ACC112 (cell line): ENCODE measurements around the gene EIF6.

ENCODE experiments used
- H2AFZ ChIP-seq: fragments of 200-600 bp; sonication (generic); one replicate; pipeline ENCODE4 v1.6.0; 2017; ENCODE audit warnings: antibody characterized with exemption, low read length; ENCODE audit not compliant: unreplicated experiment
- H3K27ac ChIP-seq: fragments of 200-600 bp; sonication (generic); 2 replicates; pipeline ENCODE4 v1.5.1; 2014; ENCODE audit warnings: low read depth, mild to moderate bottlenecking, antibody characterized with exemption, low read length, moderate library complexity
- H3K27me3 ChIP-seq: fragments of 200-600 bp; sonication (generic); 2 replicates; pipeline ENCODE4 v1.6.1; 2014; ENCODE audit warnings: mild to moderate bottlenecking, antibody characterized with exemption, low read length, moderate library complexity, mixed read lengths; ENCODE audit not compliant: insufficient read depth
- H3K36me3 ChIP-seq: fragments of 200-600 bp; sonication (generic); 2 replicates; pipeline ENCODE4 v1.6.1; 2016; ENCODE audit warnings: mild to moderate bottlenecking, antibody characterized with exemption, low read length, moderate library complexity, mixed read lengths; ENCODE audit not compliant: insufficient read depth
- H3K4me1 ChIP-seq: fragments of 200-600 bp; sonication (generic); one replicate; pipeline ENCODE4 v1.6.1; 2016; ENCODE audit warnings: low read length, mixed read lengths; ENCODE audit not compliant: insufficient read depth, unreplicated experiment, control insufficient read depth
- H3K4me3 ChIP-seq: fragments of 200-600 bp; sonication (generic); 2 replicates; pipeline ENCODE4 v1.5.1; 2014; ENCODE audit warnings: mild to moderate bottlenecking, low read depth, low read length
- H3K79me2 ChIP-seq: fragments of 200-600 bp; sonication (generic); one replicate; pipeline ENCODE4 v1.6.0; 2016; ENCODE audit warnings: low read length; ENCODE audit not compliant: control insufficient read depth, unreplicated experiment, insufficient read depth

The EIF6 gene

GRCh38 chr20:35252037-35252461 lies 32.5 kb downstream of the EIF6 start:
- no peak overlapping the region for H2AFZ ChIP-seq
- H3K4me3 ChIP-seq = no peak overlapping the region
- H3K27ac ChIP-seq = no peak overlapping the region

GRCh38 chr20:35251613-35251940 lies 33.0 kb downstream of the EIF6 start:
- H3K27ac ChIP-seq = no peak overlapping the region
- H3K79me2 ChIP-seq = no peaks in the 10 kb centered on the region
- H3K27me3 ChIP-seq = no peaks in the 10 kb centered on the region
- no peaks in the 10 kb centered on the region for H3K36me3 ChIP-seq
- H3K4me1 ChIP-seq = no peaks in the 10 kb centered on the region
- no peak overlapping the region for H3K4me3 ChIP-seq
- no peak overlapping the region for H2AFZ ChIP-seq

More at GRCh38 chr20:35252037-35252461, 32.5 kb downstream of the EIF6 start:
- H3K79me2 ChIP-seq = no peaks in the 10 kb centered on the region
- no peaks in the 10 kb centered on the region for H3K4me1 ChIP-seq
- H3K27me3 ChIP-seq = no peaks in the 10 kb centered on the region
- H3K36me3 ChIP-seq = no peaks in the 10 kb centered on the region

DNA sequence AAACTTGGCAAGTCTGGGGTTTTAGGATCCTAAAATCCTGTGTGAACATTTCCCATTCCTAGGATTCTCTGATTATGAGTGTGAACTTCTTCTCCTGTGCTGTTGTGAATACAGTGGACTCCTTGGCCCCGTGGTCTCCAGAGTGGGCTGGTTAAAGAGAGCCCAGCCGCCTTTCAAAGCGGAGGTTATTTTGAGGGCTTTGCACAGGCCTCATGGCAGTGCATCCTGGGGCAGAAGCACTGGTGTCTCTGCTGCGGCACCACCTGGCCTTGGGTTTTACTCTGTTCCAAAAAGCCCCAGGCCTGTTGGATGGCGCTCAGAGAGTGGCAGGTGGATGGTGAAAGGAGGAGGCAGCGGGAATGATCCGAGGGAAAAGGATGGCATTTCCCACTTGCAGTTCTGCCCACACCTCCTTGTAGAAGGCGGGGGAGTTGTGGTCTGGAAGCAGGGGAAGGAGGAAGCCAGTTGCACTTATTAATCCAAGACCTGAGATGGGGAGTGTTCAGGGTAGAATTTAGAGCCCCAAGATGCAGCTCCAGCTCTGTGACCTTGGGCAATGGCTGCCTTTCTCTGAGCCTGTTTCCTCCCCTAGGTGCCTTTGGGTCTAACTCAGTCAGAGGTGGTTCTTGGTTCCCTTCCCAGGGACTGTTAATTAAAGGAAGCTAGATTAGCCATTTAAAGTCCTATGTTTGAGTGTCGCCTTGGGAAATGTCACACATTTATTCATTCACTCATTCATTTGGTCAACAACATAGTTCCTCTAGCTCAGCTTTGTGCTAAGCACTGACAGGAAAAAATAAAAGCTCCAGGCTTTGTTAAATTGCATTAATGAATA lies 35.7 kb downstream of the EIF6 start:
- Histone ChIP-seq H3K27me3 (no peaks in the 10 kb centered on the region), H2AFZ (no peak overlapping the region), H3K4me1 (no peaks in the 10 kb centered on the region), H3K36me3 (no peaks in the 10 kb centered on the region), H3K4me3 (no peak overlapping the region), H3K79me2 (no peaks in the 10 kb centered on the region), H3K27ac (no peak overlapping the region)

DNA sequence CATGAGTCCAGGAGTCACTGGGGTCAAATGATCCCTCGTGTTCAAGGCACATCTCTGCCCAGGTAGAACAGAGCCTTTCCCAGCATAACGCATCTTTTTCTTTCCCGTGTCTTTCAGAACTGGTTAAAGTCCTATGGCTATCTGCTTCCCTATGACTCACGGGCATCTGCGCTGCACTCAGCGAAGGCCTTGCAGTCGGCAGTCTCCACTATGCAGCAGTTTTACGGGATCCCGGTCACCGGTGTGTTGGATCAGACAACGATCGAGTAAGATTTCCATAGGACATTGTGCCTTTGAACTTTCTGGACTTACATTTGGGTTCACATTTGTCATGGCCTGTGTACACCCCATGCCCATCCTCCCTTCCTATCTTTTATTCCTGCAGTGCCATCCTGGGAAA lies 37.8 kb downstream of the EIF6 start:
- Histone ChIP-seq H3K79me2 (no peaks in the 10 kb centered on the region), H3K4me1 (no peaks in the 10 kb centered on the region), H2AFZ (no peak overlapping the region), H3K4me3 (no peak overlapping the region), H3K36me3 (no peaks in the 10 kb centered on the region), H3K27ac (no peak overlapping the region), H3K27me3 (no peaks in the 10 kb centered on the region)

GRCh38 chr20:35243986-35244385 lies 40.6 kb downstream of the EIF6 start:
- Histone ChIP-seq H3K27ac (no peak overlapping the region), H3K36me3 (no peaks in the 10 kb centered on the region), H3K27me3 (no peaks in the 10 kb centered on the region), H2AFZ (no peak overlapping the region), H3K4me1 (no peaks in the 10 kb centered on the region), H3K79me2 (no peaks in the 10 kb centered on the region), H3K4me3 (no peak overlapping the region)

GRCh38 chr20:35243317-35243716 lies 41.3 kb downstream of the EIF6 start:
- Histone ChIP-seq H3K27me3 (no peaks in the 10 kb centered on the region), H3K4me1 (no peaks in the 10 kb centered on the region), H2AFZ (no peak overlapping the region), H3K27ac (no peak overlapping the region), H3K36me3 (no peaks in the 10 kb centered on the region), H3K4me3 (no peak overlapping the region), H3K79me2 (no peaks in the 10 kb centered on the region)

DNA sequence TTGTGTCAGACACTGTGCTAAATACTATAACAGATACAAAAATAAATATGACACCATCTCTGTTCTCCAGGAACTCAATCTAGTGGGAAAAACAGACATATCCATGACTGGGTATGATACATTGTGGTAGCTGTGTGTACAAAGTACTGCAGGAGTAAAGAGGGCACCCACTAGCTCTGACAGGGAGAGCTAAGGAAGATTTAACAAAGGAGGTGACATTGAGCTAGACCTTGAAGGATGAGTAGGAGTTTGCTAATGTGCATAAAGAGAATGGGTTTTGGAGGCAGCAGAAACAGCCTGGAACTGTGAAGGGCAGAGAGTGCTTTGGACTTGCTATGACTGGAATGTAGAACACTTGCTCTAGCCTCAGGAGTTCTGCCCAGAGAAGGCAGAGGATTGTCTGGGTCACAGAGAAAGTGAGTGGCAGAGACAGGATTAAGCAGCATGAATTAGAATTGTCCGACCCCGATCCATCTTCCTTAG lies 43.7 kb downstream of the EIF6 start:
- Histone ChIP-seq H3K79me2 (no peaks in the 10 kb centered on the region), H3K36me3 (no peaks in the 10 kb centered on the region), H3K4me3 (no peak overlapping the region), H3K27me3 (no peaks in the 10 kb centered on the region), H2AFZ (no peak overlapping the region), H3K4me1 (no peaks in the 10 kb centered on the region), H3K27ac (no peak overlapping the region)

DNA sequence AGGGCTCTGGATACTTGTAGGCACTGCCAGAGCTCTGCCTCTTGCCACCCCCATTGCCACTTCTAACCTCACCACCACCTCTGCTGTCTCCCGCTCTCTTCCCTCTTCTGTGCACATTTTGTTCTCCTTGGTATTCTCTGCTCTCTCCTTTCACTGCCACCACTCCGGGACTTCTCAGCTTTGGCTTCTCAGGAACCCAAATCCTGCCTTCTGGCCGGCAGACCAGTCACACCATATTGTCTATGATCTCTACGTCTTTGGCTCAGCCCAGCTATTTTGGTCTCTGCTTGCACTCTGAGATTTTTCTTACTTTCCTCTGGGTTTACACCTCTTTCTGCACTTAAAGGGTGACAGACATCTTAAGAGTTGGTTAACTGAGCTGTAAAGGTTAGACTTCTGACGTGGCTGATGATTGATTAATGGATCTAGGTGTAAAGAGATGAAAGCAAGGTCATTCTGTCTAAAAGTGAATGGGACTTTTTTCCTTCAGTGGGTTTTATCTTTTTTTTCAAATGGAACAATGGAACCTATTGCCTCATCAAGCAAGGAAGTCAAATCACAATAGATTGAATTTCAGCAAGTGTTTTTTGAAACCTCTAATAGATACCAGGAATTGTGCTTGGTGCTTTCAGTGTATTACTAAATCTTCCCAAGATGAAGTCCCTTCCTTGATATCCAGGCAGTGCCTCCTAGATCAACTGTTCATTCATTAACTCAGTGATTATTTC lies 44.3 kb downstream of the EIF6 start:
- H3K36me3 ChIP-seq = no peaks in the 10 kb centered on the region
- no peaks in the 10 kb centered on the region for H3K27me3 ChIP-seq
- H2AFZ ChIP-seq = no peak overlapping the region
- H3K79me2 ChIP-seq = no peaks in the 10 kb centered on the region
- no peaks in the 10 kb centered on the region for H3K4me1 ChIP-seq
- H3K27ac ChIP-seq = no peak overlapping the region
- H3K4me3 ChIP-seq = no peak overlapping the region

DNA sequence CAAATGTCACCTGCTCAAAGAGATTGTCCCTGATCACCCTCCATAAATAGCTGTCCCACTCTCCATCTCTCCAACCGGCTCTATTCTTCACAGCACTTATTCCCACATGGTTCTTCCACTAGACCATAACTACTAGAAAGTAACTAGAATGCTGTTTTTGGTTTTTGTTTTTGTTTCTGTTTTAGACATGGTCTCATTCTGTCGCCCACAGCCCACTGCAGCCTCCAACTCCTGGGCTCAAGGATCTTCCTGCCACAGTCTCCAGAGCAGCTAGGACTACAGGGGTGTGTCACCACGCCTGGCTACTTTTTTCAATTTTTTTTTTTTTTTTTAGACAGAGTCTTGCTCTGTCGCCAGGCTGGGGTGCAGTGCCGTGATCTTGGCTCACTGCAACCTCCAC lies 45.8 kb downstream of the EIF6 start:
- Histone ChIP-seq H3K79me2 (no peaks in the 10 kb centered on the region), H3K27me3 (no peaks in the 10 kb centered on the region), H3K27ac (no peak overlapping the region)

DNA sequence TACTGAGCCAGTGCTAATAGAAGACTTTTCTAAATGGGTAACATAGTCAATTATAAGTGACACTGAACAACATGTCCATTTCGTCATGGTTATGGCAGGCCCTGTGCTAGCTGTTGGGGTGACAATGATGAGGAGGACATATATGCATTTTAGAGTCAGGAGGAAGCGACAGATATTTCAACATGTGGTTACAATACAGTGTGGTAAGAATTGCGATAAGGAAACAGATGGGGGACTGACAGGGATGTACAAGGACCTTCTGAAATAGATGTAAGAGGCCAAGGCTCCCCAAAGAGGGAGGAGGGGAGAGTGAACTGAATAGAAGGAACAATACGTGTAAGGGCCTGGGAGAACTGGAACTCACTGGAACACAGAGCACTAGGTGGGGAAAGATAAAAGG lies 46.4 kb downstream of the EIF6 start:
- Histone ChIP-seq H3K4me3 (no peak overlapping the region), H3K27me3 (no peaks in the 10 kb centered on the region), H3K36me3 (no peaks in the 10 kb centered on the region), H3K4me1 (no peaks in the 10 kb centered on the region), H3K27ac (no peak overlapping the region), H2AFZ (no peak overlapping the region), H3K79me2 (no peaks in the 10 kb centered on the region)

More for the DNA sequence above, 45.8 kb downstream of the EIF6 start:
- H3K4me3 ChIP-seq = no peak overlapping the region
- H3K36me3 ChIP-seq = no peaks in the 10 kb centered on the region
- H2AFZ ChIP-seq = no peak overlapping the region
- H3K4me1 ChIP-seq = no peaks in the 10 kb centered on the region

GRCh38 chr20:35237486-35237885 lies 47.1 kb downstream of the EIF6 start:
- no peaks in the 10 kb centered on the region for H3K4me1 ChIP-seq
- H3K4me3 ChIP-seq = no peak overlapping the region
- no peak overlapping the region for H3K27ac ChIP-seq
- no peaks in the 10 kb centered on the region for H3K27me3 ChIP-seq
- H2AFZ ChIP-seq = no peak overlapping the region
- no peaks in the 10 kb centered on the region for H3K79me2 ChIP-seq
- no peaks in the 10 kb centered on the region for H3K36me3 ChIP-seq
